ENCODE data around the gene CCDC127. TPM values are rescaled to one million over a fixed set of nuclear protein-coding genes. Genes with fewer than 3 reads are reported as not detected.

CCDC127 gene
- total RNA-seq, 4 donors from 2014 or later: 4.5 to 7.2 (median 5.8) TPM

- H3K9me3 ChIP-seq: peaks cover 0 to 34% (median 10%) of the 10 kb centered on the region in 4 donors
- no peak overlapping the region for H3K4me3 ChIP-seq
- no peak for TF ChIP-seq POLR2A (IDR thresholded peaks at IDR 0.05)
- no peak for TF ChIP-seq CTCF (IDR thresholded peaks at IDR 0.05)
- no peak for TF ChIP-seq EP300 (IDR thresholded peaks at IDR 0.05)
- no peaks in the 10 kb centered on the region for H3K36me3 ChIP-seq
- H3K27ac ChIP-seq: no peak overlapping the region
- H3K4me1 ChIP-seq: no peaks in the 10 kb centered on the region
- DNase-seq (ENCODE audit: low spot score in 2 of 2): no peak
- 90 to 97% methylated on average over 1 of the region's 1 CpG for WGBS, 2 donors
- no peaks in the 10 kb centered on the region for H3K27me3 ChIP-seq
Observed at GRCh38 chr5:147751-148150, 70.2 kb downstream of the CCDC127 start.

Other genes starting within 250 kb of the CCDC127 start
- gene PLEKHG4B, start 126.0 kb downstream of the CCDC127 start, total RNA-seq: under 1 TPM; under 0.01 to 0.42 (median 0.26) TPM
- not detected for gene LRRC14B, start 26.7 kb downstream of the CCDC127 start, total RNA-seq
- 10 to 100 TPM; 67.7 to 95.3 (median 78.3) TPM for gene SDHA, start 167 bp upstream of the CCDC127 start, total RNA-seq
- gene PDCD6, start 53.5 kb upstream of the CCDC127 start, total RNA-seq: 100 to 1,000 TPM in 1 of 4 donors, 10 to 100 TPM in 3; 80.1 to 115 (median 91.7) TPM
- gene AHRR, start 103.6 kb upstream of the CCDC127 start, total RNA-seq: 1 to 10 TPM in 3 of 4 donors, not detected in 1; 1.0 to 4.8 (median 1.2) TPM
- 10 to 100 TPM; 53.5 to 98.4 (median 58.8) TPM for gene EXOC3, start 225.0 kb upstream of the CCDC127 start, total RNA-seq